Stimulated activated CD8-positive, alpha-beta memory T cell treated with anti-CD3 and anti-CD28 coated beads, Interleukin-7, amount 100 ng/mL, for 24 hours (primary cell): Measurements from ENCODE around the gene SIGLEC1.

Experiments used
- DNase-seq: peaks from one replicate; pipeline ENCODE4 v3.0.0-alpha.2; 2020; ENCODE audit warnings: low read depth

The SIGLEC1 gene

DNA sequence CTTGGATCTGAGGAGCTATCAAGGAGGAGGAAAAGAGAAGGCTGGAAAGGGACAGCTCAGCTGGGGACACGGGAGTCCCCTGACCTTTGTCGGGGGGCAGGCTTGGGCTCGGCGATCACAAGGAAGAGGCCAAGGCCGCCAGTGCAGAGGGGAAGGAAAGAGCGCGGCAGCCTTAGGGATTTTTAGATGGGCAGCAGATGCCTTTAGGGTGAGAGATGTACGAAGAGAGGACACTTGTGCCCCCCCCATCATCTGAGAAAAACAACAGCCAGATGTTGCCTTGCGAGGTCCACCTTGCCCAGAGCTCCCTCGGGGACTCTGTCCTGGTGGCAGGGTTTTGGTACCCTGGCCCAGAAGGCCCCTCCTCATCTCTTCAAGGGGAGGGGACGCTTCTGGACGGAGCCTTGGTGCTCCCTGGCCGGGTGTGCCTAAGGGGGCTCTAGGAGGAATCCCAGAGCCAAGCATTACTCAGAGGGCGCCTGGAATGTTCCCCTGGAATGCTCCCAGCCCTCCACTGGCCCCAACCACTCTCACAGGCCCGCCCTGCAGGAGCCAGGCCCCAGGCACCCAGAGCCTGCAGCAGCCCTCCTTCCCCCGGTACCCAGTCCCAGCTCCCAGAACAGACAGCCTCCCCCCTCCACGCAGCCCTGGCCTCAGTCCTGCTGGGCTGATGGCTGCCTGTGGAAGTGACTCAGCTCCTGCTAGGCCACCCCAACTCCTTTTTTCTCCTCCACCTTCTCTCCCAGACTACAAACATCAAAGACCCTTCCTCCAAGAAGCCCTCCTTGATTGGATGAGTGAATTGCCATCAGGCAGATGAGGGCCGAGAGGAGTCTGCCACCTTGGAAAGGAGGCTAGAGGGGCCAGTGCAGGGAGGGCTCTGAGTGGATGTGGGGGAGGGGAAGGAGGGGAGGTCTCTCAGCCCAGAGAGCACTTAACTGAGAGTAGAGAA, 32.4 kb downstream of the SIGLEC1 start:
- DNase-seq, result no peak

DNA sequence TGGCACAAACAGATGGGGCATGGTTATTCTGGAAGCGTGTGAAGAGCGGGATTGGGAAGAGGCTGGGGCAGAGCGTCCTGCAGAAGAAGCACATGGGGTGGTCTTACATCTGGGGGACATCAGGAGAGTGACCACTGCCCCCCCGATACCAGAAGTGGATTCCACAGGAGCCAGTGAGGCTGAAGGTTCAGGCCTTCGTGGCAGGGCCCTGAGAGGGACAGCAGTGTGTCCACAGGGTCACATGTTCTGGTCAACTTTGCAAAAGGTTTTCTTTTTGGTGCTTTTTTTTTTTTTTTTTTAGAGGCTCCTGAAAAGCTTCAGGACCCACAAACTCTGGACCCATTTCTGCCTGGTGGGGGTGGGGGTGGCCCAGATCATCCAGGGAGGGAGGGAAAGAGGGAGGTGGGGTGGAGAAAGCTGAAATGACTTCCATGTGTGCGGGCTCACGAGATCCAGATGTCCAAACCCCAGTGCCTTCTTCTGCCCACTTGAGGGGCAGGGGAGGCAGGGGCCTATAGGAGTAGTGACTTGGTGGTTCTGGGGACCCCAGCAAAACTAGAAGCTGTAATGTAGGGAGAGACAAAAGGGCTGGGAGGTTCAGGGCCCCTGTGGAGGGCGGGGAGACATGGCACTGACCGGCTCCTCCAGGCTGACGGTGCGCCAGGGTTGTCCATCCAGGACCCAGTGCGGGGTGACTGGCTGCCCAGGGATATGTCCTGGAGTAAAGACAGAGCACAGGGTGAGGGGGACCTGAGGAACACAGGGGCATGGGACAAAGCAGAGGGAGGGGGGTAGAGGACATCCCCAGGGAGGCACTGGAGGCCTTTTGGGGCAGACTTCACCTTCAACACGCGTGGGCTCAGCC, 33.3 kb downstream of the SIGLEC1 start:
- no peak for DNase-seq

DNA sequence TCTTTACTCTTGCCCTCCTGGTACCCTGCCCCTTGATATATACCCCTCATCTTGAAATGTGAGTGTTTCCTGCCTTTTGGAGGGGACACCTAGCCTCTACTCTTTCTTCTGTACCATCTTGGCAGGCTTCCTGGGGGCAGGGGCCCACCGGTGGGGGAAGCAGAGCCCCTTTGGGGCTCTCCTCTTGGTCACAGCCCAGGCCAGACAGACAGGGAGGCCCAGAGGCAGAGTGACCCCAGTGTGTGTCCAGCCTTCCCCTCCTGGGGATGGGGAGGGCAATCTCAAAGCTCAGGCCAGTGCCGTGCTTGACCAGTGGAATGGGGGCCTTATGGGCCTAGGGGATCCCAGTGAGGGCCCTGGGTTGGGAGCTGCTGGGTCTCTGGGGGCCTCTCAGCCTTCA, 34.2 kb downstream of the SIGLEC1 start:
- no peak for DNase-seq

DNA sequence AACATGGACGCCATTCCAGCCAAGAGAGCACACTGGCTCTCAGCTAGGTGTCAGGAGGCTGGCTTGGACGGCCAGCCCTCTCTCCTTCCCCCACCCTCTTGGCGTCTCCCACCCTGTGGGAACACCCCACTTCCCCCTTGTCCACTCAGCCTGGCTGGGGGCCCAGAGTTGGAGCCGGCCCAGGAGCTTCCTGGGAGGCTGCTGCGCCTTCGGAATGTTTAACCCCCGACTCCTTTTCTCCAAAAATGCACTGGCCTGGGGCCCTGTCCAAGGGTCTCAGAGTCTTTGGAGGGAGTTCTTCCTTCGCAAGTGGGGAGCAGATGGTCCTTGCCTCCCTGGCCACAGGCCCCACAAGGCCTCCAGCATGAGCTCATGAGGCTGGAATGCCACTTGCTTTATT, 34.7 kb downstream of the SIGLEC1 start:
- DNase-seq, result no peak

DNA sequence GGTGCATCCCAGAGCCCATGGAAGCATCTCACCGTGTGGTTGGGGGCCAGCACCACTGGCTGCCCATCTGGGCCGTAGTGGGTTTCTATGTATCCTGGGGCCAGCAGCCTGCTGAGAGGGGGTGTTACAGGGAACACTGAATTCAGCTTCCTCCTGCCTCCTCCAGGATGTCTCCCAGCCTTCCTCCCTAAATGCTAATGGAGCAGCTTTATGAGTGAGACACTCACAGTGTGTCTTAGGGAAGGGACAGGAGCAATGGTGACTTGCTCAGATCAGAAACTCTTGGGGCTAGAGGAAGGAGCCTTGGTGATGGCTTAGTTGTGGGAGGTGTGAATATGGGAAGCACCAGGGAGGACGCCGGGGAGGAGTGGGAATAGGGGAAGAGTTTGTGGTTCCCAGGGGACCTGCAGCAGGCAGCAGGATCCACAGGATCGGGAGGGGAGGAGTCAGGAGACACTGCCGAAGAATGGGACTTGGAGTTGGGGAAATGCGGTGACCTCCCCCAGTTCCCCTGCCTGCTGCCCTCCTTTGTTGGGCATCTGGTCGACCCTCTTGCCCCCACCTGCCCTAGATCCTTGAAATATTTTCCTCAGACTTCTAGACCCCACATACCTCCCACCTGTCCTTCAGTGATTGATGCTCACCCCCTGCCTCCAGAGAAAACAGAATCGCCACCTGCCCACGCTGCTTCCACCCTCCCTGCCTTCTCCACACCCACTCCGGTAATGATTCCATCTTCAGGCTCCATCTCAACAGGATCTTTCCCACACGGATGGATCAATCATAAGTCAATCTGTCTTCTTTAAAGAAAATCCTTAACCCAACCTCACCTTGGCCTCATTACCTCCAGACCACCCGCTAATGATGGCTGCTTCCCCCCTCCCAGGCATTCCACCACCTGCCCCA, 37.2 kb downstream of the SIGLEC1 start:
- no peak for DNase-seq

DNA sequence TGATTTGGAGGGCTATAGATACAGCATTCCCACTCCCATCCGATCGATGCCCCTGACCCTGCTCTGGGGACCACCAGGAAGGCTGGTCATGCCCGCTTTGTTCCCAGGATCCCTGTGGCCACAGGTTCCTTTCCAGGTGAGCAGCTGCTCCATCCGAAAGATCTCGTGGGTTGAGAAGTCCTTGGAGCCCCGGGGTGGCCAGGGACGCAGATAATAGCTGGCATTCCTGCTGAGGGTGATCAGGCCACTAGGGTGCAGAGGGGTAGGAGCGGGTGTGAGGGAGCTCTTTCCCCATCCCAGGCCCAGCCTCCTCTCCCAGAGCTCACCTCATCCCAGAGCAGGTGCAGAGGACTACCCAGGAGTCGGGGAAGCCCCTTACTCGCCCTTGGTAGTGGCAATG, 38.0 kb downstream of the SIGLEC1 start:
- DNase-seq, result no peak

DNA sequence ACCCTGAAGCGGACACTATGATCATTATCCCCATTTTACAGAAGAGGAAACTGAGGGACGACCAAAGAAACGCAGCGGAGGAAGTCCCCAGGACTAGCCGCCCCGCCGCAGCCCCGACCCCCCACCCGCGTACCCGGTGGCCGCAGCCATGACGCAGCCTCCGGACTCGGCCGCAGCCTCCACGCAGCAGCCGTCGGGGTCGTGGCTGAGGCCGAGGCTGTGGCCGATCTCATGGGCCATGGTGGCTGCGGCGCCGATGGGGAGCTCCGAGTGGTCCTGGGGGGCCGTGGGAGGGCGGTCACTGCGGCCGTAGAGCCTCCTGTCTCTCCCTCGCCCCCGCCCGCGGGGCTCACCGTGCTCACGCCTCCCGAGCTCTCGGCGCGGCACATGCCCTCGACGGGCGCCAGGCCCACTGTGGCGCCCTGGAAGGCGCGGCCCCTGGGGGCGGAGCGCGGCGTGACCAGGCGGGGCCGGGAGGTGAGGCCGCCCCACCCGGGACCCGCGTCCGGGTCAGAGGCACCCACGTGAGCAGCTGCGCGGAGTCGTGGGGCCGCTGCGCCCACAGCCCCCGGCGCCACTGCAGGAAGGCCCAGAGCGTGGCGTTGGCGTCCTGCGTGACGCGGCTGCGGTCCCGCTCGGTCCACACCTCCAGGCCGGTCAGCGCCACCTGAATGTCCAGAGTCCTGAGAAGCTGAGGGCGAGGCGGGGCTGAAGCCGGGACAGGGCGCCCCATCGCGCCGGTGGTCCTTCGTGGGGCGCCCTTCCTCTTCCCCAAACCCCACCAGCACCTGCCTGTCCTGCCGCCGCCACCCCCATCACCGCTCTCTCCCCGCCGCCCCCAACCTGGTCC, 39.0 kb downstream of the SIGLEC1 start:
- no peak for DNase-seq

DNA sequence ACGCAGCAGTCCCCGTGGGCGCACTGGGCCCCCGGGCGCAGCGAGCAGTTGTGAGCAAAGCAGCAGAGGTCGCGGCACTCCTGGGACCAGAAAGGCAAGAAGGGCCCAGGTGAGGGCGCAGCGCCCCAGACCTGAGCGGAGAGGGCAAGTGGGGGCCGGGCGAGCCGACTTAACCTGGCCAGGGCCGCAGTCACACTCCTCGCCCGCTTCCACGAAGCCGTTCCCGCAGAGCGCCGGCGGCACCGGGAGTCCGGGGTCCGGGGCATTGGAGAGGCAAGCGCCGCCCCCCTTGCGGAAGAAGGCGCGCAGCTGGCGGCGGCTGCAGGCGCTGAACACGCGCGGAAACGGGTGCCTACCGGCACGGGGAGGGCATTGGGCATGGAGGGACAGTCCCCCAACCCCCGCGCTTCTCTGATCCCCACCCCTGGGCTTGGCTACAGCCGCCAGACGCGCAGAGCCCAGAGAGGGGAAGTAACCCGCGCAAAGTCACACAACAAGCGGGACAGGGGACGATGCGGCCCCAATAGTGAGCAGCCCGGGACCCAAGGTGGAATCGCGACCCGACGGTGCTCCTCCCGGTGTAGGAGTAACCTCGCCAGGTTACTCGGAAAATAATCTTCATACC, 39.7 kb downstream of the SIGLEC1 start:
- no peak for DNase-seq

DNA sequence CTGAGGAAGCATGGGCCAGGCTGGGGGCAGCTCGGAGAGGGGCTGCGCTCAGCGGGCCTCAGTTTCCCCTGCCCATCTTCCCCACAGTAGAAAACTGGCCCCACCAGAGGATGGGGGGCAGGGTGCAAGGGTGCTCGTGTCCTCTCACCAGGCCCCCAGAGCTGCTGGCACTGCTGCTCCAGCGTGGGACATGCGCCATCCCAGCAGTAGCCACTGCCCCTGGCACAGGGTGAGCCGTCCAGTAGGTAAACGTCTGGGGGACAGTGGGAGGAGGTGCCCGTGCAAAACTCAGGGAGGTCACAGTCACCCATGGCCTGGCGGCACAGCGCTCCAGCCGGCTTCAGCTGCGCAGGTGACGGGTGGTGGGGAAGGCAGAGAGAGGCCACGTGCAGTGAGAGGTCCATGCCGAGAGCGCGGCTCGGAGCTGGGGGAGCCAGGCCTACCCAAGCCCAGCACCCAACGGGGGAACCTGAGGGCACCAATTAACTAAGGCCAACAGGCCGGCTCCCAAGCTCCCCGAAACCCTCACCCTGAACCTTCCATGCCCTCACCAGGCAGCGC, 40.3 kb downstream of the SIGLEC1 start:
- DNase-seq, result no peak

DNA sequence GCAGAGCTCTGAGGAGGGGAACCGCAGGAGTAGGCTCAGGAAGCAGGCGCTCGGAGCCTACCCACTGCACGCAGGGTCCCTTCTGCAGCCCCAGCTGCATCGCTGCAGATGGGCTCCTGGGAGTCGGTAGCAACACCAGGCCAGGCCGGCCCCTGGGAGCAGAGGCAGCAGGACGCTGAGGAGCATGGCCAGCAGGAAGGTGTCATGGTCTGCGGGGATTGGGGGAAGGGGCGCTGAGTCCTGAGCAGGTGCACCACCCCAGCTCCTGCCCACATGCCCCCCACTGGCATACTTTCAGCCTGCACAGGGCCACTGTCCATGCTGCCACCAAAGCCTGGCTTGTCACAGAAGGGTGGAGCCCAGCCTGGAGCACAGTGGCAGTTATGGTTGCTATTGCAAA, 41.5 kb downstream of the SIGLEC1 start:
- DNase-seq, result no peak

DNA sequence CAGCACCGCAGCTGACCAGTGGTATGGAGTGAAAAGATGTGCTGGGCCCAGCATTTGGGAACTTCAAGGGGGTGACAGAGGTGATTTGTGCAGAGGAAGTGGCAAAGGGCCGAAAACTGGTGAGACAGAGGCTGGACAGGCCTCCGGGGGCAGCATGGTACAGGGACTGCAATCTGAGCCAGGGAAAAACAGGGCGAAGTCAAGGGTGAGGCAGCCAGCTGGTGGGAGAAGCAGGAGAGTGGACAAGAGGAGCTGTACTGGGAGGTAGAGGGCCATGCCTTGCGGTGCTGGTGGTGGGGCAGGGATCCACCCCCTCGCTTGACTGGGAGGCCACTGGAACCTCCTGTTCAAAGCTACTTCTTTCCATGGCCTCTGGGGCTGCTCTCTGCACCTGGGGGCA, 41.9 kb downstream of the SIGLEC1 start:
- DNase-seq, result no peak

DNA sequence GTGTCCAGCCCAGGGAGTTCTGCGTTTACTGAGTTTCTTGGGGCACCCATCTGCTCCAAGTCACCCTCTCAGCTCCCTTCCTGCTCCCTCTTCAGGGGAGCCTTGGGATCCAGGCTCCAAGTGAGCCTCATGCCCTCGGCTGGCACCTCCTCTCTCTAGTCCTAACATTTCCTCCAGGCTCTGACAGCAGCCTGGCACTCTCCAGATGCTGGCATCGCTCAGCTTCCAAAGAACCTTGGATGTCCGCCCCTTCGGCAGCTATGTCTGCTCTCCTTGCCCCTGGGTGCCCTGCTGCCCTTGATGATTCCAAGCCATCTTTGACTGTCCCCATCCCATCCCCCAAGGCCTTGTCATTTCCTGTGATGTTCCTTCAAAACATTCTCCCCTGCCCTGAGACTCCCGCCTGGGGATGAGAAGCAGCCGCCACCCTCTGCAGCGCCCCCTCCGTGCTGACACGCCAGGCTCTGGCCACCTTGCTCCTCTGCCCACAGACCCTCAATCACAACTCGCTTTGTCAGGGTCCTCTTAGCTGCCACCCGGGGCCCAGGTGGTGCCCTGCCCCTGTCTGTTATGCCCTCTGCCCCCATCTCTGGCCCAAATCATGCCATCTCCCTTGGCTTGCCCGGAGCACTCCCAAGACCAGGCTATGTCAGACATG, 42.6 kb downstream of the SIGLEC1 start:
- no peak for DNase-seq

DNA sequence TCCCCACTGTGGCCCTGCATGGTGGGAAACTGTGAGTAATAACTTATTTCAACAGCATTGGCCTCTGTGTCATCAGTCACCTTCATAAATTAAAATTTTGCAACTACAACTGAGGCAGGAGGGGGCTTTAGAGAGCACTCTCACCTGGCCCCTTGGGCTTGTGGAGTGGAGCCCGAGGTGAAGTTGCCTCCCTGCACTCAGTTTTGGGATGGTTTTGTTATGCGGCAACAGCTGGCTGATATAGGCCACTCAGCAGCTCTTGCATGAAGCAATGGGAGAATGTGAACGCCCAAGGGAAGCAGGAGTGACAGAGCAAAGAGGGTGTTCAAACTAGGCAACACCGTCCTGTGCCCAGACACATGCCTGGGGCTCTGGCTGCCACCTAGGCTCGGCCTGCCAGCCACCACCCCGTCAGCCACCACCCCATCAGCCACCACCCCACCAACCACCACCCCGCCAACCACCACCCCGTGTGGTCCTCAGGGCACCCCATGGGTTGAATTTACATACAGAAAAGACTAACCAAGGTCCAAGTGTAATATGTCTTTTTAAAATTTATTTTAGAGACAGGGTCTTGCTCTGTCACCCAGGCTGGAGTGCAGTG, 44.9 kb downstream of the SIGLEC1 start:
- DNase-seq, result no peak

DNA sequence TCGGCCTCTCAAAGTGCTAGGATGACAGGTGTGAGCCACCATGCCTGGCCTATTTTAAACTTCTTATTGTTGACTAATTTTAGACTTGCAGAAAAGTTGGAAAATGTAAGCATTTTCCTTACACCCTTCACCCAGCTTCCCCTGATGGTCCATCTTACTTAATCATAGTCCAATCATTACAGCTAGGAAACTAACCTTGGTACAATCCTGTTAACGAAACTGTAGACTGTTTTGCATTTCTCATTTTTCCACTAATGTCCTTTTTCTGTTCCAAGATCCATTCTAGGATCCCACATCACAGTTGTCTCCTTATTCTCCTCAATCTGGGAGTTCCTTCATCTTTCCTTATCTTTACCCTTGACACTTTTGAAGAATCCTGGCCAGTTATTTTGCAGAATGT, 48.5 kb downstream of the SIGLEC1 start:
- DNase-seq, result no peak

DNA sequence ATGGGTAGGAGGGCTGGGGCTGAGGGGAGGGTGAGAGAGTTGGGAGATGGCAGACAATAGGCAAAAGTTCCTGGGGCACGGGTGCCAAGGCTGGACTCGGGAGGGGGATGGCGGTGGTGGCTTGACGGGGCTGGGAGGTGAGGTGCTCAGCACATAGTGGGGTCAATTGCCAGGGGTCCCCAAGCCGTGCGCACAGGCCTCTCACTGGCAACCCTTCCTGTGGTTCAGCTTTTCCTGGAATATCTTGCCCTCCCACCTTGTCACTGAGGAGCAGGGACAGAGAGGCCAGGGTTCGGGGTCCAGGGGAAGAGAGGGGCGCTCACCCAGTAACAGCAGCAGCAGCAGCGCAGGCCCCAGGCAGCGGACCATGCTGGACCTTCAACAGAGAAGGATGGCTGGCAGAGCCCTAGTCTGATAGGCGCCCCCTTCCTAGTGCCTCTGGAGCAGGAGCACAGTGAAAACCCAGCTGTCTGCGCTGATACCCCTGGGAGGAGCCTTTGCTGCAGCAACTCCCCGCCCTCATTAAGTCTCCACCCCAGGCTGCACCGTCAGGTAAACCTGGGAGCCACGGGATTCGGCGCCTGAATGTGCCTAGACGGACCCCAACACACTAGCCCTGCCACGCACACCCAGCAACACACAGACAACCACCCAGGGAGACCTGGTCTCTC, 49.2 kb downstream of the SIGLEC1 start, which contains the start of gene GFRA4:
TSS of gene GFRA4 (minus strand) at position 369 of the 671 bp plus-strand sequence. CDS start at position 369, 0 bp downstream.
- DNase-seq, result no peak
